GM18499 (cell line): ENCODE data around the gene ACTA2.

Source experiments
- ATAC-seq: cut with Tn5 transposase; IDR thresholded peaks from one replicate; pipeline ENCODE4 v1.9.1; 2021; ENCODE audit warnings: moderate number of reproducible peaks; ENCODE audit not compliant: insufficient read depth, unreplicated experiment

The ACTA2 gene

GRCh38 chr10:88982366-88982765 is 29.8 kb upstream of the ACTA2 start:
- ATAC-seq, result no peak

GRCh38 chr10:88981435-88981834 is 28.9 kb upstream of the ACTA2 start:
- no peak for ATAC-seq

- no peak for ATAC-seq
These were observed 28.2 kb upstream of the ACTA2 start for GRCh38 chr10:88980800-88981199.

GRCh38 chr10:88980247-88980646 is 27.7 kb upstream of the ACTA2 start:
- no peak for ATAC-seq

GRCh38 chr10:88979603-88980002 is 27.0 kb upstream of the ACTA2 start:
- ATAC-seq, result no peak

GRCh38 chr10:88979153-88979562 is 26.6 kb upstream of the ACTA2 start:
- ATAC-seq, result no peak

- ATAC-seq, result no peak
These were observed 25.9 kb upstream of the ACTA2 start for GRCh38 chr10:88978463-88978862.

- ATAC-seq, result no peak
These were observed 22.8 kb upstream of the ACTA2 start for GRCh38 chr10:88975377-88975720.

- ATAC-seq, result no peak
These were observed 22.1 kb upstream of the ACTA2 start for GRCh38 chr10:88974446-88975376.

GRCh38 chr10:88974012-88974411 is 21.4 kb upstream of the ACTA2 start:
- no peak for ATAC-seq

GRCh38 chr10:88971221-88972061 is 18.9 kb upstream of the ACTA2 start:
- no peak for ATAC-seq

- ATAC-seq, result no peak
These were observed 15.8 kb upstream of the ACTA2 start for GRCh38 chr10:88968391-88968790.

- no peak for ATAC-seq
These were observed 14.2 kb upstream of the ACTA2 start for GRCh38 chr10:88966797-88967196.

GRCh38 chr10:88964869-88965415 is 12.4 kb upstream of the ACTA2 start:
- ATAC-seq, result no peak

GRCh38 chr10:88964360-88964759 is 11.8 kb upstream of the ACTA2 start:
- ATAC-seq, result no peak

GRCh38 chr10:88963318-88963717 is 10.7 kb upstream of the ACTA2 start:
- ATAC-seq, result no peak

- no peak for ATAC-seq
These were observed 9.8 kb upstream of the ACTA2 start for GRCh38 chr10:88962336-88962735.

GRCh38 chr10:88961266-88961665 is 8.7 kb upstream of the ACTA2 start:
- no peak for ATAC-seq

GRCh38 chr10:88960802-88961201 is 8.2 kb upstream of the ACTA2 start:
- ATAC-seq, result no peak

GRCh38 chr10:88958721-88959120 is 6.1 kb upstream of the ACTA2 start:
- ATAC-seq, result no peak

- no peak for ATAC-seq
These were observed 4.8 kb upstream of the ACTA2 start for GRCh38 chr10:88957381-88957780.
